Coronary artery (tissue), 2 donors: ENCODE measurements around the gene ADARB2.

Experiments
- DNase-seq: peaks from one replicate; pipeline ENCODE4 v3.0.0-alpha.2; 2017; ENCODE audit warnings: low spot score
- H3K27ac ChIP-seq, 2 donors: fragments of 200-600 bp; sonication (generic); one replicate each; pipeline ENCODE4 v1.5.1; 2016 to 2019
- H3K4me3 ChIP-seq: fragments of 200-600 bp; sonication (generic); 2 replicates; pipeline ENCODE4 v1.5.1; 2016; ENCODE audit warnings: mild to moderate bottlenecking, moderate library complexity
- CTCF ChIP-seq: fragments of 200-600 bp; sonication (generic); IDR thresholded peaks from one replicate; pipeline ENCODE4 v1.5.1; 2019; ENCODE audit warnings: antibody characterized with exemption

The ADARB2 gene

GRCh38 chr10:1175956-1176565 lies 561.3 kb downstream of the ADARB2 start:
- Histone ChIP-seq H3K4me3 (no peak overlapping the region), H3K27ac (no peak overlapping the region)
- TF ChIP-seq CTCF: no peak
- no peak for DNase-seq

- DNase-seq: no peak
- Histone ChIP-seq H3K27ac (no peak overlapping the region), H3K4me3 (no peak overlapping the region)
- TF ChIP-seq CTCF: no peak
Observed at GRCh38 chr10:1174022-1174421, 563.3 kb downstream of the ADARB2 start.

GRCh38 chr10:1173091-1173490 lies 564.2 kb downstream of the ADARB2 start:
- DNase-seq: no peak
- no peak for TF ChIP-seq CTCF
- Histone ChIP-seq H3K27ac (no peak overlapping the region), H3K4me3 (no peak overlapping the region)

- H3K4me3 ChIP-seq: no peak overlapping the region
- no peak overlapping the region for H3K27ac ChIP-seq
- DNase-seq: no peak
- no peak for TF ChIP-seq CTCF
Observed at GRCh38 chr10:1172256-1172984, 564.9 kb downstream of the ADARB2 start.

GRCh38 chr10:1171586-1171985 lies 565.7 kb downstream of the ADARB2 start:
- no peak for DNase-seq
- Histone ChIP-seq H3K4me3 (no peak overlapping the region), H3K27ac (no peak overlapping the region)
- no peak for TF ChIP-seq CTCF

- H3K4me3 ChIP-seq: no peak overlapping the region
- H3K27ac ChIP-seq: no peak overlapping the region
- no peak for DNase-seq
- TF ChIP-seq CTCF: no peak
Observed at GRCh38 chr10:1171182-1171581, 566.1 kb downstream of the ADARB2 start.

GRCh38 chr10:1170867-1171180 lies 566.5 kb downstream of the ADARB2 start:
- Histone ChIP-seq H3K27ac (no peak overlapping the region), H3K4me3 (no peak overlapping the region)
- TF ChIP-seq CTCF: no peak
- DNase-seq: no peak
